ENCODE measurements around the gene ZCCHC24.

- TF ChIP-seq EP300 (IDR thresholded peaks at IDR 0.05) = no peak
- no peak for TF ChIP-seq CTCF (IDR thresholded peaks at IDR 0.05)
- no peak for TF ChIP-seq POLR2A (IDR thresholded peaks at IDR 0.05)
- TF ChIP-seq POLR2AphosphoS5 (IDR thresholded peaks at IDR 0.05) = no peak
These were observed 8.2 kb downstream of the ZCCHC24 start for GRCh38 chr10:79437111-79437814.

All from stomach (tissue), 4 donors.